Measurements from ENCODE around the gene HIP1.
"Not testable (repeated sequence)": the region's sequence is repeated elsewhere in the genome, so short reads cannot be mapped to it uniquely, and the experiment has no call there.

Gene HIP1

DNA sequence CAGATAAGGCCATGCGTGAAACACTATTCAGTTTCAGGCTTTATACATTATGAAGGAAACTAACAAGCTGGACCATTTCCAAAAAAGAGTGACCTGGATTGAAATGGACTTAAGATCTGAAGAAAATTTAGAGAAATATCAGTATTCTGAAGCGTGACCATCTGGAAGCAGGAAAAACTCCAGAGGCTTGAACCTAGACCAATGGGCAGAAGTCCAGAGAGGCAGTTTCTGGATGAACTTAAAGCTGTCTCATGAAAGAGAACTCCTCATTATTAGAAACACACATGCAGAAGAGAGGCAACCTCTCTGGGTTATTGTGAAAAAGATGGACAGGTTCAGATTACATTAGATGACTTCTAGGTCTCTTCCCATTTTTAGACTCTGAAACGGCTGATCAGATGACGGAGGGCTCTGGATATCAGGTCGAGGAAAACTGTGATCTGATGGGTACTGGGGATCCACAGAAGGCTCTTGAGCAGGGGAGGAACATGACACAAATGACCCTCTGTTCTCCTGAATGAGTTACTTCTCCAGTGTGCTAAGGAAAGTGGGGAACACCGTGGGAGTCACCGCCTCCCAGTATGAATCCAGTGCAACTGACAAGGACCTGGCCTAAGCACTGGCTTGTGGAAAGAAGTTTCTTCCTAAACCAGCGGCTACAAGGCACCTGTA is 130.2 kb downstream of the HIP1 start:
- no peak for DNase-seq

DNA sequence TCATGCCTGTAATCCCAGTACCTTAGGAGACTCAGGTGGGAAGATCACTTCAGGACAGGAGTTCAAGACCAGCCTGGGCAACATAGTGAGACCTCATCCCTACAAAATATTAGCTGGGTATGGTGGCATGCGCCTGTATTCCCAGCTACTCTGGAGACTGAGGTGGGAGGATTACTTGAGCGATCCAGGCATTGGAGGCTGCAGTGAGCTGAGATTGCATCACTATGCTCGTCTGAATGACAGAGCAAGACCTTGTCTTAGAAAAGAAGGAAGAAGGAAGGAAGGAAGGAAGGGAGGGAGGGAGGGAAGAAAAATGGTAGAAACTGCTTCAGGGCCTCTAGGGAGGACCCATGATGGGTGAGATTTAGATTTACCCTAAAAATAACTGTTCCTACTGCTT is 134.3 kb downstream of the HIP1 start:
- no peak for DNase-seq

- not testable (repeated sequence) for DNase-seq
Observed at GRCh38 chr7:75602831-75603230, 135.9 kb downstream of the HIP1 start.

GRCh38 chr7:75601539-75601938 is 137.2 kb downstream of the HIP1 start:
- DNase-seq = no peak

- DNase-seq = not testable (repeated sequence)
Observed at GRCh38 chr7:75600748-75601147, 138.0 kb downstream of the HIP1 start.

- DNase-seq = no peak
Observed at GRCh38 chr7:75599244-75599781, 139.4 kb downstream of the HIP1 start.

DNA sequence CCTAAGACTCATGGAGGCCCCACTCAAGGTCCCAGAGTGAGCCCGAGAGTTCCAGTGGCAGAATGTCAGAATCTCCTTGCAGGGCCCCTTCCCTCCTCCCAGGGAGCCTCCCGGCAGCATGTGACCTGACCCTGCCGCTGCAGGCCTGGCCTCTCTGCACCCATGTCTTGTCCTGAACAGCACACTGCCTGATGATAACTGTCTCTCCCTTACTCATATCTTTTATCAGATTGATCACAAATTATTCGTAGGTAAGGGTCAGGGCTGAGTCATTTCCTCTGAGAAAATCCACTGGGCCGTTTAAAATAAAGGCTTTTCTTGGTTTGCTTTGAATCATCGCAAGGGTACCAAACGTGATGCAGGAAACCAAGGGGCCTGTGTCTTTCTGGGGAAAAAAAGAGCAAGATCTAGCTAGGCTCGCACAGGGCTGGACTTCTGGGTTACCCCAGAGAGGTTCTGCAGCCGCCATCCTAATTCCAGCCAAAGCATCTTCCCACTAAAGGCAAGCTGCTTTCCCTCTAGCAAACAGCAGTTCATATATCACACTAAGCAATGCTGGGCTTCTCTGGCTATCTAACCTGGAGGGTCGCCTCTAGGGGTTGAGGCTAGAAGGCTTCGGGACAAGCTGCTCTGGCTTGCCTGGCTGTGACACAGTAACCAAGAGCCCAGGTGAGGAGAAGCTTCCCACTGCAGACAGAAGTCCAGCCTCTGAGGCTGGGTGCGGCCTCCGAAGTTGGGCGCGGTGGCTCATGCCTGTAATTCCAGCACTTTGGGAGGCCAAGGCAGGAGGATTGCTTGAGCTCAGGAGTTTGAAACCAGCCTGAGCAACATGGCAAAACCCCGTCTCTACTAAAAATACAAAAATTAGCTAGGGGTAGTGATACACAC is 141.8 kb downstream of the HIP1 start:
- DNase-seq = no peak

DNA sequence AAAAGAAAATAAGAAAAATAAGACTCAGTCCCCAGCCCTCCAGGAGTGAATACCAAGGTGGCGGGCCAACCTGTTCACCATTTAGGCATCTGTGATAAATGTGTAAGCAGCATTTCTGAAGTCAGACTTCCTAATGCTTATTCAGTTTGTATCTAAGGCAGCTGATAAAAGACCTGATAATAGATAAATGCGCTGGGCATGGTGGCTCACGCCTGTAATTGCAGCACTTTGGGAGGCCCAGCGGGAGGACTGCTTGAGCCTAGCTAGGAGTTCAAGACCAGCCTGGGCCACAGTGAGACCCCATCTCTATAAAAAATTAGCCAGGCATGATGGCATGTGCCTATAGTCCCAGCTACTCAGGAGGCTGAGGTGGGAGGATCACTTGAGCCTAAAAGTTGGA is 143.0 kb downstream of the HIP1 start:
- DNase-seq = no peak

DNA sequence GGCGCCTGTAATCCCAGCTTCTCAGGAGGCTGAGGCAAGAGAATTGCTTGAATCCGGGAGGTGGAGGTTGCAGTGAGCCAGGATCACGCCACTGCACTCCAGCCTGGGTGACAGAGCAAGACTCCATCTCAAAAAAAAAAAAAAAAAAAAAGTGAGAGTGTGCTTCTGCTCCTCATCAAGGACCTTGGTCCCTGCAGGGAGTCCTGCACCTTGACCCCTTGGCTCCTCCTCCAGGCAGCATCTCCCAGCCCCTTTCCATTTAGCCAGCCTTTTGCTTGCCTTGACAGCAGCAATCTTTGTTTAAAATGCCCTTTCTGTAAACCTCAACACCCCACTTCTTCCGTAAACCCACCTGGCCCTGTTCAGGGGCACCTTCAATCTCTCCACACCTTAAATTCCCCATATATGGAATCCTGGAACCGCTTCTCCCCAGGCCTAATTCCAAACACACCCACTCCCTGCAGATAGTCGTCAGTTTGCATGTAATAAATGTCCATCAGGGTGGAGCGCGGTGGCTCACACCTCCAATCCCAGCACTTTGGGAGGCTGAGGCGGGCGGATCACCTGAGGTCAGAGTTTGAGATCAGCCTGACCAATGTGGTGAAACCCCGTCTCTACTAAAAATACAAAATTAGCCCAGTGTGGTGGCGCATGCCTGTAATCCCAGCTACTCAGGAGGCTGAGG is 145.1 kb downstream of the HIP1 start:
- DNase-seq = not testable (repeated sequence)

GRCh38 chr7:75591467-75592255 is 147.1 kb downstream of the HIP1 start:
- DNase-seq = no peak

- DNase-seq = no peak
Observed at GRCh38 chr7:75590373-75591005, 148.3 kb downstream of the HIP1 start.

DNA sequence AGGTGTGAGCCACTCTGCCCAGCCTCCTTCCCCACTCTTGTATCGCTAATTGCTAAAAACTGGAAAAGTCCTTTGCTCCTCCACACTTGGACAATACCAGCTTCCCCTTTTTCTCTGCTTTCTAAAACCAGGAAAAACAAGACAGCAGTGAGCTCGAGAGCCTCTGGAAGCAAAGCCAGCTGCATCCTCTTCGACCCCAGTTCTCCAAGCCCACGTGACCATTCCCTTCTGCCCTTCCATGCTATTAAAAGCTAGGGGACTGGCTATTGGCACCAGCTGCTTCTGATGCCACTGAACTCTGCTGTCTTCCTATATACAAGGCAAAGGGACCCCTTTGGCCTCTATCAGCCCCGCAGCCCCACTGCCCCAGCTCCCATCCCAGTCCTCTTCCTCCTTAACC is 154.4 kb downstream of the HIP1 start:
- no peak for DNase-seq

DNA sequence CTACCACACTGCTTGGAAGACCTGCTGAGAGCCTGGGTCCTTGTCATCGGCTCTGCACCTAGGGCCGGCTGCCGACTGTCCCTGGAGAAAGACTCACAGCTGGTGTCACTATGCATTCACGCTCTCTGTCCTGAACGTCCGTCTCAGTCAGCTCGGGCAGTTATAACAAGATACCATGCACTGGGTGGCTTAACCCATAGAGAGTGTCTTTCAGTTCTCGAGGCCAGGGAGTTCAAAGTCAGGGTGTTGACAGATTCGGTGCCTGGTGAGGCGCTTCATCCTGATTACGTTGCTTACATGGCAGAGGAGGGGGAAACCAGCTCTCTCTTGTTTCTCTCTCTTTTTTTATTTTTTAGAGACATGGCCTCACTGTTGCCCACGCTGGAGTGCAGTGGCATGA is 155.5 kb downstream of the HIP1 start:
- no peak for DNase-seq

DNA sequence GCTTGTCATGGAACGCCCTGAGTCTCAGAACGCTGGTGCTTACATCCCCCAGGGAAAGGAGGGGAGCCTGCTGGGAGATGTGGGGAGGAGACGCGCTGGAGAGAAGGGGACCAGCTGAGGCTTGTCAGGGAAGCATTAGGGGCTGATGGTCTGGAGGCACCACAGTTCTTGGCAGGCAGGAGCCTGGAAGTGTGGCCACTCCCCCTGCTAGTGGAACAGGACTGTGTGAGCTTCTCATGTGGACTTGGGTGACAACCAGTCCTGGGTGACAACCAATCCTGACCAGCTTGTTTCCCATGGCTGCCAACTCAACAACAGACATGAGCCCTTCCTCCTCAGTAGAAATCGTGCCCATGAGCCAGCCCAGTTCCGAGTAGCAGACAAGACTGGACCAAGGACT is 158.8 kb downstream of the HIP1 start:
- no peak for DNase-seq

- DNase-seq = no peak
Observed at GRCh38 chr7:75578081-75578480, 160.7 kb downstream of the HIP1 start.

DNA sequence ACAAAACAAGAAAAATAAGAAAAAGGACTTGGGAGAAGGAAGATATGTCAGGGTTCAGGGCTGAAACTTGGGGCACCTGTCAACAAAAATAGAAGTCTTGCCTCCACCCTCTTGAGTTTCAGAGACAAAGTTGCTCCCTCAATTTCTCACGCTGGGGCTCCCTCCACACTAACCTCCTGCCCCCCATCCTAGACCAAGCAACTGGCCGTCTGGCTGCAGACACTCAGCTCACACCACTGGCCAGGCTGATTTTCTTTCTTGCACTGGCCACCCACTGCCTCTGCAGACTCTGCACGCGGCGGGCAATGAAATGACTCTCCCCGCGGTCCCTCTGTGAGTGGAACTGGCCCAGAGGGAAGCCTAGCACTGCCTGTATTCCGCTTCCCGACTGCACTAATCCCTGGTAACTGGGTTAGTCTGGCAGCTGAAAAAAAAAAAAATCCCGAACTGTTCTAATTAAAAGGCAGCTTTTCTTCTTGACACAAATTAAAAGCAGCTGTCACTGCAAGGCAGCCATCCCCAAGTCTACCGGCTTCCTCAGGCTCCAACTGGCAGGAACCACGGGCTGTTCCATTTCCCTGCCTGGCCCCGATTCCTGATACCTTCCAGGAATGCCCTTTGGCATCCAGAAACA is 163.1 kb downstream of the HIP1 start:
- no peak for DNase-seq

GRCh38 chr7:75573477-75574019 is 165.2 kb downstream of the HIP1 start:
- no peak for DNase-seq

DNA sequence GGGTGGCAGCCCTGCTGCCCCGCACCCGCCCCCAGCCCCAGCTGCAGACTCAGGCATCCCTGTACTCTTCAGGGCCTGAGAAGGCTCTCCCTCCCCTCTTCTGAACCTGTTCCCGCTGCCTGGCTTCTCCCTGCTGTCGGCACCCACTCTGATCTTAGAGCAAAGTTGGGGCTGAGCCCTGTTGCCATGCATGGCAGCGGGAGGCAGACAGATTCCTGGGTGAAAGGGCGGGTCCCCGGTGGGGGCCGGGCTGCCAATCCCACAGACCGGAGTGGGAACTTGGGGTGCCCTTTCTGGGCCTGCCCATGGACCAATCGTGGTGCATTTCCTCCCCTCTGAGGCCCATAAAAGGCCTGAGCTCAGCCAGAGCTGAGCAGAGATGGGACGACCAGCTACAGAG is 165.9 kb downstream of the HIP1 start:
- no peak for DNase-seq

GRCh38 chr7:75572396-75572795 is 166.3 kb downstream of the HIP1 start:
- DNase-seq = no peak

- no peak for DNase-seq
Observed at GRCh38 chr7:75571209-75571608, 167.5 kb downstream of the HIP1 start.

DNA sequence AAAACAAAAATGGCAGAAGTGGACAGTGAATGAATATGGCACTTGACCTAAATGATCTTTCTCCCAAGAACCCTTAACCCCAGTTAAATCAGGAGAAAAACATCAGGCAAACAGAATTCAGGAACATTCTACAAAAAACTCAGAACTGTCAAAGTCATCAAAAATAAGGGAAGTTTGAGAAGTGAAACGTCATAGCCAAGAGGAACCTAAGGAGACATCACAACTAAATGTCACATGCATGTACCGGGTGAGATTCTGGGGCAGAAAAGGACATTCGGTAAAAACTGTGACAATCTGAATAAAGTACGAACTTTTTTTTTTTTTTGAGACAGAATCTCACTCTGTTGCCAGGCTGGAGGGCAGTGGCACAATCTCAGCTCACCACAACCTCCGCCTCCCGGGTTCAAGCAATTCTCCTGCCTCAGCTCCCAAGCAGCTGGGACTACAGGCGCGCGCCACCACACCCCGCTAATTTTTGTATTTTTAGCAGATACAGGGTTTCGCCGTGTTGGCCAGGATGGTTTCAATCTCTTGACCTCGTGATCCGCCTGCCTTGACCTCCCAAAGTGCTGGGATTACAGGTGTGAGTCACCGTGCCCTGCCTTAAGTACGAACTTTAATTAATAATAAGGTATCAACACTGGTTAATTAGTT is 169.0 kb downstream of the HIP1 start:
- DNase-seq = not testable (repeated sequence)
